Measurements from ENCODE around the gene TREM1.

The TREM1 gene

DNA sequence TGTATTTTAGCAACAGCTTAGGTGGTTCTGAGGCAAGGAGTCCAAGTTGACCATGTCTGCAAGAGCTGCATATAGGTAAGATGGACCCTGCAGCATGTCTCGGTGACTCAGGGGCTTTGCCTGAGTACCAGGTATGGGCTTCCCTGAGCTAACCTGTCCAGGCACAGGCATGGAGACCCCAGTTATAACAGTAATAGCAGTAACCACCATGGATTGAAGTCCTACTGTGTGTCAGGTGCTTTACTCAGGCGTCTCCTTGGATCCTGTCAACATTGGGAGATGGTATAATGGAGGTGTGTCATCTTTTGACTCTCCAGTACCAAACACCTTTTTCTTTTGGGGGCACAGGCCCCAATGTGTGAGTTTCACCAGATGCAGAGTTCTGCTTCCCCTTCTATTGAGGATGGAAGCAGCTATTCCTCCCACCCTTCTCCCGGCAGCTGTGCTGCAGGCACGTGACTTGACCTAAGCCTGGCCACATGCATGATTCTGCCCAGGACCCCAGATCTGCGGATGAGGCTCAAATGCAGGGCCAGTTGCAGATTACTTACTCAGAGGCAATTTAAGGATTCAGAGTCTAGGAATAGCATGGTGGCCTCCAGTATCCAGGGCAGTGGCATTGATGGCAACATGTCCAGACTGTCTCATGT lies 13.8 kb downstream of the TREM1 start:
- Histone ChIP-seq H3K9ac (ENCODE audit: low read depth, low read length, poor library complexity) (no peak overlapping the region), H3K18ac (ENCODE audit: low read length) (no peak overlapping the region), H3K4me1 (ENCODE audit: control insufficient read depth in 2 of 2, insufficient read depth in 1 of 2, low read depth in 1 of 2, low read length in 2 of 2) (no peaks in the 10 kb centered on the region), H2BK15ac (ENCODE audit: low read length) (no peak overlapping the region), H3K27ac (replicated peaks; ENCODE audit: low read length) (no peak overlapping the region), H3K27me3 (ENCODE audit: control insufficient read depth in 3 of 3, insufficient read depth in 3 of 3, low read depth in 1 of 3, low read length in 3 of 3) (peaks cover 0 to 16% (median 0%) of the 10 kb centered on the region in 3 experiments), H3K4me3 (ENCODE audit: low read length in 2 of 2) (no peak overlapping the region), H3K4me2 (ENCODE audit: insufficient read depth, low read length, poor library complexity, severe bottlenecking) (no peak overlapping the region), H3K23ac (ENCODE audit: low read depth, low read length, poor library complexity) (no peak overlapping the region), H4K91ac (ENCODE audit: low read depth, low read length, poor library complexity) (no peak overlapping the region), H2AK5ac (ENCODE audit: low read depth, low read length) (no peak overlapping the region), H2AFZ (ENCODE audit: low read length) (no peak overlapping the region), H3K79me1 (ENCODE audit: low read depth, low read length) (no peaks in the 10 kb centered on the region), H3K36me3 (replicated peaks in 1 of 2; ENCODE audit: control insufficient read depth in 2 of 2, insufficient read depth in 2 of 2, low read length in 2 of 2) (no peaks in the 10 kb centered on the region), H3K9me3 (replicated peaks in 1 of 2; ENCODE audit: control insufficient read depth in 2 of 2, insufficient read depth in 1 of 2, low read depth in 1 of 2, low read length in 2 of 2) (no peaks in the 10 kb centered on the region), H2BK120ac (ENCODE audit: low read depth, low read length) (no peak overlapping the region), H3K4ac (ENCODE audit: low read length) (no peak overlapping the region), H2BK5ac (ENCODE audit: low read length) (no peak overlapping the region), H2BK12ac (ENCODE audit: low read length) (no peak overlapping the region), H3K14ac (ENCODE audit: low read length) (no peak overlapping the region), H4K8ac (ENCODE audit: low read depth, low read length) (no peak overlapping the region)
- WGBS, 2 donors (ENCODE audit: extremely low coverage in 2 of 2, insufficient read length in 2 of 2, insufficient replicate concordance in 1 of 2), result no CpG with 5 or more reads among the region's 5 CpGs
- no peak for DNase-seq (ENCODE audit: low spot score)

DNA sequence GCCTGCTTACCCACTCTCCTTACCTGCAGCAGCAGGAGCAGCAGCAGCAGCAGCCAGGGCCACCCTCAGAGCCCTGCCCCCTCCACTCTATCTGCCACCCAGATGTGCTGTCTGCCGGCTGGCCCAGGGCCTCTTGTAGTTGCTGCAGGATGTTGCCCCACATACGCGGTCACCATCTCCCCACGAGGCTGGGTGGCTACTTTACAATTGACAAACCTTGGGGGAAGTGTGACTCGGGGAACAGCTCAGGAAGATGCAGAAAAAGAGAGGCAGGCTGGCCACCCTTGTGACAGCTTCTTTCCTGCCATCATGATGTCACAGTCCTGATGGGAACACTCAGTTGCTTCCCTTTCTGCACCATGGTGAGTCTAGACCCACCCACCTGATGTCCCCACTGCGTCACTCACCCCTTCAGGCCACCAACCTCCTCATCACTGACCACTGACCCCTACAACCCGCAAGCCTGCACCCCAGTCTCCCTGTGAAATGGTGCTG lies 14.5 kb downstream of the TREM1 start:
- no CpG with 5 or more reads among the region's 7 CpGs for WGBS, 2 donors (ENCODE audit: extremely low coverage in 2 of 2, insufficient read length in 2 of 2, insufficient replicate concordance in 1 of 2)
- Histone ChIP-seq H3K79me1 (ENCODE audit: low read depth, low read length) (no peaks in the 10 kb centered on the region), H2BK5ac (ENCODE audit: low read length) (no peak overlapping the region), H3K9ac (ENCODE audit: low read depth, low read length, poor library complexity) (no peak overlapping the region), H3K27me3 (ENCODE audit: control insufficient read depth in 3 of 3, insufficient read depth in 3 of 3, low read depth in 1 of 3, low read length in 3 of 3) (peaks cover 0 to 16% (median 0%) of the 10 kb centered on the region in 3 experiments), H3K4me1 (ENCODE audit: control insufficient read depth in 2 of 2, insufficient read depth in 1 of 2, low read depth in 1 of 2, low read length in 2 of 2) (no peaks in the 10 kb centered on the region), H3K18ac (ENCODE audit: low read length) (no peak overlapping the region), H3K23ac (ENCODE audit: low read depth, low read length, poor library complexity) (no peak overlapping the region), H3K4me3 (ENCODE audit: low read length in 2 of 2) (no peak overlapping the region), H3K14ac (ENCODE audit: low read length) (no peak overlapping the region), H2BK120ac (ENCODE audit: low read depth, low read length) (no peak overlapping the region), H3K4me2 (ENCODE audit: insufficient read depth, low read length, poor library complexity, severe bottlenecking) (no peak overlapping the region), H3K9me3 (replicated peaks in 1 of 2; ENCODE audit: control insufficient read depth in 2 of 2, insufficient read depth in 1 of 2, low read depth in 1 of 2, low read length in 2 of 2) (no peaks in the 10 kb centered on the region), H3K36me3 (replicated peaks in 1 of 2; ENCODE audit: control insufficient read depth in 2 of 2, insufficient read depth in 2 of 2, low read length in 2 of 2) (no peaks in the 10 kb centered on the region), H2AK5ac (ENCODE audit: low read depth, low read length) (no peak overlapping the region), H3K4ac (ENCODE audit: low read length) (no peak overlapping the region), H4K91ac (ENCODE audit: low read depth, low read length, poor library complexity) (no peak overlapping the region), H4K8ac (ENCODE audit: low read depth, low read length) (no peak overlapping the region), H2AFZ (ENCODE audit: low read length) (no peak overlapping the region), H2BK15ac (ENCODE audit: low read length) (no peak overlapping the region), H3K27ac (replicated peaks; ENCODE audit: low read length) (no peak overlapping the region), H2BK12ac (ENCODE audit: low read length) (no peak overlapping the region)
- no peak for DNase-seq (ENCODE audit: low spot score)

GRCh38 chr6:41269716-41270115 lies 16.8 kb downstream of the TREM1 start:
- Histone ChIP-seq H3K4me2 (ENCODE audit: insufficient read depth, low read length, poor library complexity, severe bottlenecking) (no peak overlapping the region), H3K27ac (replicated peaks; ENCODE audit: low read length) (no peak overlapping the region), H2AFZ (ENCODE audit: low read length) (no peak overlapping the region), H3K23ac (ENCODE audit: low read depth, low read length, poor library complexity) (no peak overlapping the region), H3K9me3 (replicated peaks in 1 of 2; ENCODE audit: control insufficient read depth in 2 of 2, insufficient read depth in 1 of 2, low read depth in 1 of 2, low read length in 2 of 2) (no peaks in the 10 kb centered on the region), H3K14ac (ENCODE audit: low read length) (no peak overlapping the region), H3K4ac (ENCODE audit: low read length) (no peak overlapping the region), H2BK120ac (ENCODE audit: low read depth, low read length) (no peak overlapping the region), H3K27me3 (ENCODE audit: control insufficient read depth in 3 of 3, insufficient read depth in 3 of 3, low read depth in 1 of 3, low read length in 3 of 3) (peaks cover 0 to 5% (median 0%) of the 10 kb centered on the region in 3 experiments), H3K4me1 (ENCODE audit: control insufficient read depth in 2 of 2, insufficient read depth in 1 of 2, low read depth in 1 of 2, low read length in 2 of 2) (no peaks in the 10 kb centered on the region), H2BK12ac (ENCODE audit: low read length) (no peak overlapping the region), H2AK5ac (ENCODE audit: low read depth, low read length) (no peak overlapping the region), H3K18ac (ENCODE audit: low read length) (no peak overlapping the region), H2BK15ac (ENCODE audit: low read length) (no peak overlapping the region), H3K9ac (ENCODE audit: low read depth, low read length, poor library complexity) (no peak overlapping the region), H3K36me3 (replicated peaks in 1 of 2; ENCODE audit: control insufficient read depth in 2 of 2, insufficient read depth in 2 of 2, low read length in 2 of 2) (no peaks in the 10 kb centered on the region), H2BK5ac (ENCODE audit: low read length) (no peak overlapping the region), H4K91ac (ENCODE audit: low read depth, low read length, poor library complexity) (no peak overlapping the region), H3K79me1 (ENCODE audit: low read depth, low read length) (no peaks in the 10 kb centered on the region), H3K4me3 (ENCODE audit: low read length in 2 of 2) (peak overlapping the region in 1 of 2 donors; percentile 32), H4K8ac (ENCODE audit: low read depth, low read length) (no peak overlapping the region)
- DNase-seq (ENCODE audit: low spot score), result no peak
- no CpG with 5 or more reads among the region's 4 CpGs for WGBS, 2 donors (ENCODE audit: extremely low coverage in 2 of 2, insufficient read length in 2 of 2, insufficient replicate concordance in 1 of 2)

- H2AK5ac ChIP-seq (ENCODE audit: low read depth, low read length), result no peak overlapping the region
- no peak overlapping the region for H3K4ac ChIP-seq (ENCODE audit: low read length)
- H2BK120ac ChIP-seq (ENCODE audit: low read depth, low read length), result no peak overlapping the region
- no peaks in the 10 kb centered on the region for H3K4me1 ChIP-seq (ENCODE audit: control insufficient read depth in 2 of 2, insufficient read depth in 1 of 2, low read depth in 1 of 2, low read length in 2 of 2)
- H3K4me3 ChIP-seq (ENCODE audit: low read length in 2 of 2), result no peak overlapping the region
- no CpG with 5 or more reads among the region's 2 CpGs for WGBS, 2 donors (ENCODE audit: extremely low coverage in 2 of 2, insufficient read length in 2 of 2, insufficient replicate concordance in 1 of 2)
- H3K9me3 ChIP-seq (replicated peaks in 1 of 2; ENCODE audit: control insufficient read depth in 2 of 2, insufficient read depth in 1 of 2, low read depth in 1 of 2, low read length in 2 of 2), result no peaks in the 10 kb centered on the region
- no peak overlapping the region for H2AFZ ChIP-seq (ENCODE audit: low read length)
- H3K27me3 ChIP-seq (ENCODE audit: control insufficient read depth in 3 of 3, insufficient read depth in 3 of 3, low read depth in 1 of 3, low read length in 3 of 3), result peaks cover 0 to 4% (median 0%) of the 10 kb centered on the region in 3 experiments
- no peak overlapping the region for H3K23ac ChIP-seq (ENCODE audit: low read depth, low read length, poor library complexity)
- no peak for DNase-seq (ENCODE audit: low spot score)
- no peak overlapping the region for H4K8ac ChIP-seq (ENCODE audit: low read depth, low read length)
- H3K14ac ChIP-seq (ENCODE audit: low read length), result no peak overlapping the region
- no peak overlapping the region for H3K18ac ChIP-seq (ENCODE audit: low read length)
- no peaks in the 10 kb centered on the region for H3K79me1 ChIP-seq (ENCODE audit: low read depth, low read length)
- H3K36me3 ChIP-seq (replicated peaks in 1 of 2; ENCODE audit: control insufficient read depth in 2 of 2, insufficient read depth in 2 of 2, low read length in 2 of 2), result no peaks in the 10 kb centered on the region
- no peak overlapping the region for H3K27ac ChIP-seq (replicated peaks; ENCODE audit: low read length)
- no peak overlapping the region for H3K4me2 ChIP-seq (ENCODE audit: insufficient read depth, low read length, poor library complexity, severe bottlenecking)
- H2BK12ac ChIP-seq (ENCODE audit: low read length), result no peak overlapping the region
- H2BK15ac ChIP-seq (ENCODE audit: low read length), result no peak overlapping the region
- H2BK5ac ChIP-seq (ENCODE audit: low read length), result no peak overlapping the region
- H3K9ac ChIP-seq (ENCODE audit: low read depth, low read length, poor library complexity), result no peak overlapping the region
- H4K91ac ChIP-seq (ENCODE audit: low read depth, low read length, poor library complexity), result no peak overlapping the region
Measured at GRCh38 chr6:41269166-41269565, 17.3 kb downstream of the TREM1 start.
